SU-DHL-6 (cell line): ENCODE data around the gene CDKN2B.

Experiments used
- H2AFZ ChIP-seq: fragments of 200-600 bp; sonication (generic); 2 replicates; pipeline ENCODE4 v1.6.1; 2014; ENCODE audit warnings: low read depth, mild to moderate bottlenecking, moderate library complexity, mixed read lengths, antibody characterized with exemption, low read length; ENCODE audit not compliant: severe bottlenecking
- H3F3A ChIP-seq: fragments of 200-600 bp; shearing (Covaris generic); 2 replicates; pipeline ENCODE4 v1.6.0; 2016; ENCODE audit warnings: antibody characterized with exemption, mild to moderate bottlenecking; ENCODE audit not compliant: insufficient read depth
- H3K27ac ChIP-seq: fragments of 200-600 bp; sonication (generic); 2 replicates; pipeline ENCODE4 v1.5.1; 2016; ENCODE audit warnings: low read depth, mild to moderate bottlenecking, low read length, moderate library complexity, mixed read lengths
- H3K27me3 ChIP-seq: fragments of 200-600 bp; sonication (generic), shearing (Covaris generic); 2 replicates; pipeline ENCODE4 v1.6.0; 2014; ENCODE audit warnings: mild to moderate bottlenecking, low read length
- H3K36me3 ChIP-seq: fragments of 200-600 bp; sonication (generic); 2 replicates; pipeline ENCODE4 v1.6.1; 2014; ENCODE audit warnings: mild to moderate bottlenecking, low read length, mixed read lengths
- H3K4me2 ChIP-seq: fragments of 300-600, 200-600 bp; shearing (Covaris generic), sonication (generic); 2 replicates; pipeline ENCODE4 v1.6.0; 2014; ENCODE audit warnings: low read length, low read depth, mild to moderate bottlenecking; ENCODE audit not compliant: poor library complexity, severe bottlenecking
- H3K4me3 ChIP-seq: fragments of 200-600 bp; sonication (generic); 2 replicates; pipeline ENCODE4 v1.5.1; 2014; ENCODE audit warnings: antibody characterized with exemption, low read length, mild to moderate bottlenecking, mixed read lengths; ENCODE audit not compliant: insufficient read depth, poor library complexity, severe bottlenecking
- H3K79me2 ChIP-seq: fragments of 200-600 bp; sonication (generic); 2 replicates; pipeline ENCODE4 v1.6.1; 2014; ENCODE audit warnings: mild to moderate bottlenecking, low read length, moderate library complexity; ENCODE audit not compliant: insufficient read depth
- H3K9ac ChIP-seq: fragments of 200-600 bp; sonication (generic); 2 replicates; pipeline ENCODE4 v1.7.0; 2014; ENCODE audit warnings: mild to moderate bottlenecking, low read length
- H3K9me2 ChIP-seq: fragments of 200-600 bp; sonication (generic); replicated peaks from 2 replicates; pipeline ENCODE4 v1.6.1; 2014; ENCODE audit warnings: low read length; ENCODE audit not compliant: insufficient read depth
- H3K9me3 ChIP-seq: fragments of 200-600 bp; sonication (generic); 2 replicates; pipeline ENCODE4 v1.6.1; 2014; ENCODE audit warnings: low read length, mixed read lengths; ENCODE audit not compliant: insufficient read depth
- H4K20me1 ChIP-seq: fragments of 200-600 bp; sonication (generic); 2 replicates; pipeline ENCODE4 v1.6.1; 2014; ENCODE audit warnings: low read depth, mild to moderate bottlenecking, antibody characterized with exemption, low read length, moderate library complexity, mixed read lengths
- EZH2phosphoT487 ChIP-seq: fragments of 200-600 bp; sonication (generic), shearing (Covaris generic); conservative IDR thresholded peaks from 2 replicates; pipeline ENCODE4 v1.6.1; 2018; ENCODE audit warnings: mild to moderate bottlenecking, antibody characterized with exemption, low read length, moderate library complexity, mixed read lengths
- TF ChIP-seq, protein P1 (sequence below): fragments of 200-600 bp; sonication (generic); IDR thresholded peaks from one replicate; pipeline ENCODE4 v1.5.1; 2017; ENCODE audit warnings: antibody characterized with exemption, mild to moderate bottlenecking, low read length, moderate library complexity; ENCODE audit not compliant: insufficient read depth, poor library complexity, severe bottlenecking

Gene CDKN2B

DNA sequence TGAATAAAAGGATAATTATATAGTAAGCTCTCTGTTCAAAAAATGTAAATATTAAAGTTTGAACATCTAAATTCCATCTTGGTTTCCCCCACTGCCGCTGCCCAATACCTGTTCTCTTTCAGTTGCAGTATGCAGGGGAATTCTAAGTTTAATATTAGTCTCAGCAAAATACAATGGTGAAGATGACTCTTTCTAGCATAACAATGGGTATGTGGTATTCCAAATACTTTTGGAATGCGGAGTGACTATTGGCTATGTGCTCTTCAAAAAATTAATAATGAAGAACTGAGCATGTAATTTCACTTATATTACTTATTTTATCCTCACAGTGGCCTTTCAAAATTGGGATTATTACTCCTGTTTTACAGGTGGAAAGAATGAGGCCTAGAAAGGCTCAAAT lies 11.1 kb downstream of the CDKN2B start:
- Histone ChIP-seq H3F3A (peaks cover 8% of the 10 kb centered on the region), H3K9me2 (no peaks in the 10 kb centered on the region), H4K20me1 (peaks cover 14% of the 10 kb centered on the region), H3K27me3 (no peaks in the 10 kb centered on the region), H3K27ac (no peak overlapping the region), H3K9me3 (no peaks in the 10 kb centered on the region), H3K4me3 (no peak overlapping the region), H3K79me2 (peaks cover 29% of the 10 kb centered on the region), H3K4me2 (no peak overlapping the region), H3K9ac (no peak overlapping the region), H3K36me3 (peaks cover 4% of the 10 kb centered on the region), H2AFZ (no peak overlapping the region)
- TF ChIP-seq, protein P1, sequence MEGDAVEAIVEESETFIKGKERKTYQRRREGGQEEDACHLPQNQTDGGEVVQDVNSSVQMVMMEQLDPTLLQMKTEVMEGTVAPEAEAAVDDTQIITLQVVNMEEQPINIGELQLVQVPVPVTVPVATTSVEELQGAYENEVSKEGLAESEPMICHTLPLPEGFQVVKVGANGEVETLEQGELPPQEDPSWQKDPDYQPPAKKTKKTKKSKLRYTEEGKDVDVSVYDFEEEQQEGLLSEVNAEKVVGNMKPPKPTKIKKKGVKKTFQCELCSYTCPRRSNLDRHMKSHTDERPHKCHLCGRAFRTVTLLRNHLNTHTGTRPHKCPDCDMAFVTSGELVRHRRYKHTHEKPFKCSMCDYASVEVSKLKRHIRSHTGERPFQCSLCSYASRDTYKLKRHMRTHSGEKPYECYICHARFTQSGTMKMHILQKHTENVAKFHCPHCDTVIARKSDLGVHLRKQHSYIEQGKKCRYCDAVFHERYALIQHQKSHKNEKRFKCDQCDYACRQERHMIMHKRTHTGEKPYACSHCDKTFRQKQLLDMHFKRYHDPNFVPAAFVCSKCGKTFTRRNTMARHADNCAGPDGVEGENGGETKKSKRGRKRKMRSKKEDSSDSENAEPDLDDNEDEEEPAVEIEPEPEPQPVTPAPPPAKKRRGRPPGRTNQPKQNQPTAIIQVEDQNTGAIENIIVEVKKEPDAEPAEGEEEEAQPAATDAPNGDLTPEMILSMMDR, result no peak
- no peak for TF ChIP-seq EZH2phosphoT487

DNA sequence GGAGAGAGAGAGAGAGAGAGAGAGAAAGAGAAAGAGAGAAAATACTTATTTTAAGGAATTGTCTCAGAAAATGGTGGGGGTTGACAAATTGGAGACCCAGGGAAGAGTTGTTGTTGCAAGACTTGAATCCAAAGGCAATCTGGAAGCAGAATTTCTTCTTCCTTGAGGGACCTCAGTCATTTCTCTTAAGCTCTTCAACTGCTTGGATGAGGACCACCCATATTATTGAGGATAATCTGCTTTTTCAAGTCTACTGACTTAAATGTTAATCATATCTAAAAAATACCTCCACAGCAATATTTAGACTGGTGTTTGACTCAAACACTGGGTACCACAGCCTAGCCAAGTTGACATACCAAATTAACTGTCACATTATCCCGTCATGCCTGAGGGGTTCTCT lies 11.6 kb downstream of the CDKN2B start:
- peaks cover 8% of the 10 kb centered on the region for H3F3A ChIP-seq
- no peak overlapping the region for H3K27ac ChIP-seq
- H3K9me3 ChIP-seq, result no peaks in the 10 kb centered on the region
- no peaks in the 10 kb centered on the region for H3K27me3 ChIP-seq
- H3K4me2 ChIP-seq, result no peak overlapping the region
- H3K9me2 ChIP-seq, result no peaks in the 10 kb centered on the region
- H2AFZ ChIP-seq, result no peak overlapping the region
- H3K79me2 ChIP-seq, result peaks cover 34% of the 10 kb centered on the region
- no peak overlapping the region for H3K9ac ChIP-seq
- no peak for TF ChIP-seq EZH2phosphoT487
- TF ChIP-seq, protein P1, result no peak
- H3K36me3 ChIP-seq, result peaks cover 4% of the 10 kb centered on the region
- H3K4me3 ChIP-seq, result no peak overlapping the region
- H4K20me1 ChIP-seq, result peaks cover 11% of the 10 kb centered on the region

DNA sequence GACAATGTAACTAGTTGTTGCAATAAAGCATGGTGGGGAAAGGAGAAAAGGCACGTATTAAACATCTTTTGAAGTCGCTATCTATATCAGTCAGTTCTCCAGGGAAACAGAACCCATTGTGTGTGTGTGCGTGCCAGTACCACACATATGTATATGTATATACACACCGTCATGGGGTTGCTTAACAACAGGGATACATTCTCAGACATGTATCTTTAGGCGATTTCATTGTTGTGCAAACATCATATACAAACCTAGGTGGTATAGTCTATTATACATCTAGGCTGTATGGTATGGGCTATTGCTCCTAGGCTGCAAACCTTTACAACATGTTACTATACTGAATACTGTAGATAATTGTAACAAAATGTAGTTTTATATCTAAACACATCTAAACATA lies 12.2 kb downstream of the CDKN2B start:
- Histone ChIP-seq H3K4me2 (no peak overlapping the region), H3K79me2 (peaks cover 34% of the 10 kb centered on the region), H3K27ac (no peak overlapping the region), H3K9me3 (no peaks in the 10 kb centered on the region), H4K20me1 (peaks cover 6% of the 10 kb centered on the region; the same call in 1 of the 2 replicates), H3K27me3 (no peaks in the 10 kb centered on the region), H3K9ac (no peak overlapping the region), H3K4me3 (no peak overlapping the region), H3K36me3 (peaks cover 8% of the 10 kb centered on the region), H3F3A (peaks cover 8% of the 10 kb centered on the region), H3K9me2 (no peaks in the 10 kb centered on the region), H2AFZ (no peak overlapping the region)
- no peak for TF ChIP-seq EZH2phosphoT487
- TF ChIP-seq, protein P1, result no peak
